HepG2 (cell line): ENCODE results near the gene TSR1. TPM values are rescaled to one million over a fixed set of nuclear protein-coding genes. Genes with fewer than 3 reads are reported as not detected.

ENCODE experiments used
- ATAC-seq: fragments of 200-7000 bp; cut with Tn5 transposase; 3 replicates; pipeline ENCODE4 v1.9.1; 2020; ENCODE audit warnings: mild to moderate bottlenecking, moderate library complexity
- BruUV-seq: library from RNA; stranded (reverse); fragments of 400-500 nt; replicated peaks from 2 replicates; lab custom pipeline; 2021; lab: Mats Ljungman, UMichigan
- CTCF ChIA-PET: fragments of 300-600 bp; formaldehyde crosslinking; extraction: SDS; loops from one replicate; lab custom pipeline; 2021; ENCODE audit warnings: low total read pairs, inconsistent platforms, low intra/inter-chr PET ratio; lab: Yijun Ruan, JAX
- POLR2A ChIA-PET: fragments of 350-600 bp; sonication (Branson Sonifier 250); formaldehyde crosslinking; loops from one replicate; lab custom pipeline; 2020; ENCODE audit warnings: antibody characterized with exemption, inconsistent platforms; lab: Yijun Ruan, JAX
- DNase-seq: peaks from one replicate; pipeline ENCODE4 v3.0.0-alpha.2; 2015; ENCODE audit warnings: low spot score
- FAIRE-seq: peaks from 3 replicates; lab custom pipeline; 2011; peaks lifted over from hg19 to GRCh38; lab: Jason Lieb, UNC
- H2AFZ ChIP-seq: one replicate; pipeline ENCODE4 v1.6.1; 2011; ENCODE audit warnings: low read length, inconsistent platforms
- H3K27ac ChIP-seq: fragments of 300-600 bp; 3 replicates; pipeline ENCODE4 v1.8.0; 2011; ENCODE audit warnings: mixed run types, mild to moderate bottlenecking, mixed read lengths, low read length, inconsistent platforms; ENCODE audit not compliant: insufficient read depth; ENCODE audit errors: extremely low read length
- H3K27me3 ChIP-seq, 2 experiments: fragments of 200-600 bp in 1 of 2; 2 replicates in 1 of 2; 3 replicates in 1 of 2; pipeline versions ENCODE4 v1.6.0 to v1.8.0; 2011; ENCODE audit warnings: low read length in 2 of 2, mild to moderate bottlenecking in 2 of 2, moderate library complexity in 2 of 2, inconsistent platforms in 1 of 2; ENCODE audit not compliant: insufficient read depth in 2 of 2, control insufficient read depth in 1 of 2
- H3K36me3 ChIP-seq, 2 experiments: fragments of 200-600 bp in 1 of 2; replicated peaks in 1 of 2; 2 replicates in 1 of 2; 3 replicates in 1 of 2; pipeline versions ENCODE4 v1.5.1 to v1.8.0; 2011; ENCODE audit warnings: low read length in 2 of 2, inconsistent platforms in 1 of 2; ENCODE audit not compliant: insufficient read depth in 2 of 2, control insufficient read depth in 1 of 2
- H3K4me1 ChIP-seq: 2 replicates; pipeline ENCODE4 v1.5.1; 2012; ENCODE audit warnings: low read length, inconsistent platforms; ENCODE audit not compliant: insufficient read depth
- H3K4me2 ChIP-seq: 2 replicates; pipeline ENCODE4 v1.6.0; 2011; ENCODE audit warnings: low read depth, low read length, inconsistent platforms
- H3K4me3 ChIP-seq, 3 experiments: fragments of 200-600 bp in 1 of 3; sonication (generic), shearing (Covaris generic) in 1 of 3; replicated peaks in 1 of 3; 2 replicates each; pipeline ENCODE4 v1.5.1; 2011 to 2016; ENCODE audit warnings: low read length in 3 of 3, inconsistent platforms in 2 of 3, low read depth in 2 of 3, mild to moderate bottlenecking in 2 of 3, control low read depth in 1 of 3, mixed read lengths in 1 of 3; ENCODE audit not compliant: insufficient read depth in 1 of 3
- H3K79me2 ChIP-seq: one replicate; pipeline ENCODE4 v1.6.1; 2011; ENCODE audit warnings: low read length, inconsistent platforms; ENCODE audit not compliant: insufficient read depth
- H3K9ac ChIP-seq: 2 replicates; pipeline ENCODE4 v1.6.0; 2011; ENCODE audit warnings: mild to moderate bottlenecking, low read depth, low read length, inconsistent platforms; ENCODE audit not compliant: insufficient read depth
- H3K9me3 ChIP-seq: 2 replicates; pipeline ENCODE4 v1.5.1; 2012; ENCODE audit warnings: mild to moderate bottlenecking, low read length
- H4K20me1 ChIP-seq: 2 replicates; pipeline ENCODE4 v1.6.0; 2011; ENCODE audit warnings: inconsistent platforms, mild to moderate bottlenecking, low read length, moderate library complexity; ENCODE audit not compliant: insufficient read depth
- MTF2 ChIP-seq: sonication (generic); formaldehyde crosslinking; IDR thresholded peaks from 2 replicates; pipeline ENCODE4 v1.5.0; 2020; ENCODE audit warnings: missing genetic modification reagents, borderline replicate concordance
- MZF1 ChIP-seq: sonication (generic); formaldehyde crosslinking; IDR thresholded peaks from 2 replicates; pipeline ENCODE4 v1.8.1; 2023; ENCODE audit warnings: mild to moderate bottlenecking, missing genetic modification reagents, borderline replicate concordance
- POLR2AphosphoS5 ChIP-seq: IDR thresholded peaks from 2 replicates; pipeline ENCODE4 v1.6.1; 2012; ENCODE audit warnings: low read depth, low read length
- RBFOX2 ChIP-seq: fragments of 200-400 bp; formaldehyde crosslinking; IDR thresholded peaks from 2 replicates; pipeline ENCODE4 v1.6.1; 2017; ENCODE audit warnings: low read depth, mild to moderate bottlenecking, low read length
- RXRB ChIP-seq: IDR thresholded peaks from 2 replicates; pipeline ENCODE4 v1.6.1; 2016; ENCODE audit warnings: borderline replicate concordance, missing genetic modification reagents, missing compliant biosample characterization
- SRSF4 ChIP-seq: fragments of 200-400 bp; formaldehyde crosslinking; IDR thresholded peaks from one replicate; pipeline ENCODE4 v1.6.1; 2018; ENCODE audit warnings: mild to moderate bottlenecking, low read depth, low read length, moderate library complexity; ENCODE audit not compliant: poor library complexity, severe bottlenecking
- YY1 ChIP-seq: IDR thresholded peaks from 2 replicates; pipeline ENCODE4 v1.6.1; 2011; ENCODE audit warnings: low read length, low read depth, moderate library complexity, mild to moderate bottlenecking; ENCODE audit not compliant: insufficient read depth, insufficient replicate concordance
- ZNF546 ChIP-seq: sonication (generic); formaldehyde crosslinking; conservative IDR thresholded peaks from 2 replicates; pipeline ENCODE4 v1.8.1; 2023; ENCODE audit warnings: mild to moderate bottlenecking, missing genetic modification reagents
- ZNF615 ChIP-seq: sonication (generic); formaldehyde crosslinking; IDR thresholded peaks from 2 replicates; pipeline ENCODE4 v1.5.0; 2020; ENCODE audit warnings: mild to moderate bottlenecking, missing genetic modification reagents, borderline replicate concordance
- WGBS: methylation state at CpG from one replicate; pipeline ENCODE4 v1.1.6; 2017; ENCODE audit warnings: low lambda C conversion rate; 5-methylcytosine and 5-hydroxymethylcytosine counted together
- in situ Hi-C: cut with HindIII; loops from 2 replicates; pipeline ENCODE4 v1.10.0; 2017; ENCODE audit warnings: low pct_unique_long_range_greater_than_20kb; ENCODE audit not compliant: extremely low pct_ligation_motif_present
- intact Hi-C: fragments of 100-400 bp; cut with micrococcal nuclease; formaldehyde crosslinking; loops from one replicate; pipeline ENCODE4 v1.10.0; 2022; ENCODE audit not compliant: unreplicated experiment
- polyA plus RNA-seq, 8 experiments: library from polyadenylated mRNA; depleted of rRNA in 3 of 8; stranded (reverse) in 7 of 8; unstranded in 1 of 8; fragments of >200 nt; fragmentation: Illumina TruSeq in 4 of 8; extraction: Trizol in 4 of 8; gene quantifications; 2 replicates each; pipeline versions ENCODE4 v1.2.1 to v1.2.3, GENCODE V29; 2011 to 2016; ENCODE audit warnings: low read depth in 4 of 8, missing spikeins in 1 of 8, mixed read lengths in 1 of 8; ENCODE audit not compliant: insufficient read depth in 1 of 8
- total RNA-seq, 5 experiments: library from RNA; depleted of rRNA; stranded (reverse); fragments of >200 nt; fragmentation: Illumina TruSeq; extraction: Trizol; gene quantifications; 2 replicates each; pipeline ENCODE4 v1.2.3, GENCODE V29; 2016; ENCODE audit warnings: low read depth in 1 of 5
- TF ChIP-seq, protein P1 (sequence below): IDR thresholded peaks from 2 replicates; pipeline ENCODE4 v1.6.1; 2016; ENCODE audit warnings: missing biosample characterization, missing genetic modification reagents, low read depth

Gene TSR1
- total and polyA plus RNA-seq, 2 of the 13 experiments (the other 11 are each of a cell fraction or from before 2014, with no cell fraction given), result 7.1 to 65.8 TPM

DNA sequence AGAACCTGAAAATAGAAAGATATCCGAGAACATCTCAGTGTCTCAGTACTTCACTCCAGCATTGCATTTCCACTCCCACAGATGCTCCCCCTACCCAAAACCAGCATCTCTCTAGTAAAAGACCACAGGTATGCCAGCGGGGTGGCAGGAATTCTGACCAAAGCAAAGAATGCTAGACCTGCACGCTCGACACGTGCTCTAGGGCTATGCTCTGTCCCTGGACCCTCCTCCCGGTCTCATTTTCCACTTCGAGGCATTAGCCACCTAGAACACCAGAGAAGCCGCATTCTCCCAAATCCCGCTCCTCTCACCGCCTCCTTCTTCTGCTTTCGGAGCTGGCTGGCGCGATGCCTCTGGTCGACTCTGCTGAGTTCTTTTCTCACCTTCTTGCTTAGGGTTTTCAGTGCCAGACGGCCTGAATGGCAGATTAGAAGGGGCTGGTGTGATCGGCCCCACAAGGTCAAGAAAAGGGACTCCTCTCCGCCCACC lies 487 bp downstream of the TSR1 start (continued):
- TF ChIP-seq, protein P1, sequence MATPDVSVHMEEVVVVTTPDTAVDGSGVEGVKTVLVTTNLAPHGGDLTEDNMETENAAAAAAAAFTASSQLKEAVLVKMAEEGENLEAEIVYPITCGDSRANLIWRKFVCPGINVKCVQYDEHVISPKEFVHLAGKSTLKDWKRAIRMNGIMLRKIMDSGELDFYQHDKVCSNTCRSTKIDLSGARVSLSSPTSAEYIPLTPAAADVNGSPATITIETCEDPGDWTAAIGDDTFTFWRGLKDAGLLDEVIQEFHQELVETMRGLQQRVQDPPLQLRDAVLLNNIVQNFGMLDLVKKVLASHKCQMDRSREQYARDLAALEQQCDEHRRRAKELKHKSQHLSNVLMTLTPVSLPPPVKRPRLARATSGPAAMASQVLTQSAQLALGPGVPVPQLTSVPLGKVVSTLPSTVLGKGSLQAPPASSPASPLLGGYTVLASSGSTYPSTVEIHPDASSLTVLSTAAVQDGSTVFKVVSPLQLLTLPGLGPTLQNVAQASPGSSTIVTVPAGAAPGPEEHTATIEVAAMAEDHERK (CRISPR knock-in tag), result no peak
- TF ChIP-seq MZF1 (CRISPR knock-in tag), result no peak
- peak; percentile 2; the same call in 1 of the 2 replicates for TF ChIP-seq ZNF615 (CRISPR knock-in tag)
- no peak for TF ChIP-seq MTF2 (CRISPR knock-in tag)

DNA sequence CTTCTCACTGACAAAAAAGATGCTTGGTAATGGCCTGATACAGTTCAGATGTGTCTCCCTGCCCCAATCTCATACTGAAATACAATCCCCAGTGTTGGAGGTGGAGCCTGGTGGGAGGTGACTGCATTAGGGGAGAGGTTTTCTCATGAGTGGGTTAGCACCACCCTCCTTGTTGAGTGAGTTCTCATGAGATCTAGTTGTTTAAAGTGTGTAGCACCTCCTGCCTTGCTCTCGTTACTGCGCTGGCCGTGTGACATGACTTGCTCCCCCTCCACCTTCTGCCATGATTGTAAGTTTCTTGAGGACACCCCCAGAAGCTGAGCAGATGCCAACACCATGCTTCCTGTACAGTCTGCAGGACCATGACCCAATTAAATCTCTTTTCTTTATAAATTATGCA lies 5.0 kb downstream of the TSR1 start:
- H3K27me3 ChIP-seq, result no peaks in the 10 kb centered on the region; a peak in 1 of 5 replicates
- BruUV-seq, result no TSS peak
- ChIA-PET POLR2A (interaction anchor here (0.5 kb wide), 1 partner anchor 561 kb away, joined by 3 read pairs; no protein-coding TSS in a partner anchor), CTCF (no interaction called here)
- TF ChIP-seq ZNF546 (CRISPR knock-in tag), result no peak
- peak; percentile 23; the same call in 1 of the 2 replicates for TF ChIP-seq RBFOX2
- 0 out of 2 replicates have a peak, but pooled peaks have one; percentile 19 for TF ChIP-seq POLR2AphosphoS5
- no peak for TF ChIP-seq SRSF4
- TF ChIP-seq YY1, result no peak
- TF ChIP-seq RXRB (CRISPR knock-in tag), result no peak
- H3K27ac ChIP-seq, result no peak overlapping the region
- H3K9ac ChIP-seq, result no peak overlapping the region
- no peak overlapping the region for H3K4me3 ChIP-seq
- ATAC-seq (no peak), DNase-seq (no peak), FAIRE-seq (no peak)
- in situ Hi-C loops, result no loop called here
- no peak overlapping the region for H3K4me2 ChIP-seq
- no peak overlapping the region for H2AFZ ChIP-seq
- 100% methylated on average over 3 of the region's 3 CpGs for WGBS
- intact Hi-C loops, result no loop called here
- H3K9me3 ChIP-seq, result no peaks in the 10 kb centered on the region
- H3K79me2 ChIP-seq, result peaks cover 45% of the 10 kb centered on the region
- peaks cover 40 to 77% of the 10 kb centered on the region in 2 experiments for H3K36me3 ChIP-seq
- peaks cover 27% of the 10 kb centered on the region for H3K4me1 ChIP-seq
- no peaks in the 10 kb centered on the region; the same call in 1 of the 2 replicates for H4K20me1 ChIP-seq
